ENCODE measurements around the gene SSH2.

SSH2 gene

GRCh38 chr17:29583324-29584248 lies 346.4 kb downstream of the SSH2 start:
- no peak for DNase-seq

- no peak for DNase-seq
Measured at GRCh38 chr17:29582772-29583171, 347.3 kb downstream of the SSH2 start.

GRCh38 chr17:29582254-29582765 lies 347.7 kb downstream of the SSH2 start:
- no peak for DNase-seq

GRCh38 chr17:29581583-29582253 lies 348.3 kb downstream of the SSH2 start:
- no peak for DNase-seq

GRCh38 chr17:29579866-29580771 lies 349.9 kb downstream of the SSH2 start:
- peak; percentile 89 for DNase-seq

- DNase-seq: no peak
Measured at GRCh38 chr17:29578626-29579485, 351.2 kb downstream of the SSH2 start.

GRCh38 chr17:29577385-29578211 lies 352.4 kb downstream of the SSH2 start:
- DNase-seq: no peak

- DNase-seq: no peak
Measured at GRCh38 chr17:29577001-29577370, 353.0 kb downstream of the SSH2 start.

- no peak for DNase-seq
Measured at GRCh38 chr17:29576214-29577000, 353.6 kb downstream of the SSH2 start.

Data from CD4-positive, alpha-beta T cell treated with Interferon gamma for 1 hour (primary cell).